ENCODE results near the gene TUBA4B. TPM values are rescaled to one million over a fixed set of nuclear protein-coding genes. Genes with fewer than 3 reads are reported as not detected.
A peak's percentile ranks its signal among the peaks of the same experiment; 100 is the strongest.

The TUBA4B gene
- total RNA-seq (not detected), polyA plus RNA-seq (not detected)

- peak within 1 kb of the TSS; percentile 92 to 97 (median 96) for H3K27ac Mint-ChIP-seq
- CTCF ChIA-PET (ENCODE audit: partially characterized antibody): interaction anchor here (1.1 to 12.8 kb wide), 12 partner anchors 8 to 135 kb away, joined by 3 to 150 read pairs (median 10); partner anchors contain the start of genes ABCB6, ANKZF1, ATG9A and CNPPD1
- H3K9me3 Mint-ChIP-seq: peaks cover 0 to 4% (median 0%) of the 10 kb centered on the region in 8 donors
- Histone ChIP-seq H3K9me3 (ENCODE audit: control insufficient read depth in 1 of 2, low read length in 2 of 2) (no peaks in the 10 kb centered on the region), H3K27ac (ENCODE audit: low read depth, low read length) (peak within 1 kb of the TSS; percentile 87), H3K4me3 (ENCODE audit: low read length in 2 of 2) (peak within 1 kb of the TSS; percentile 94 to 100), H3K36me3 (ENCODE audit: insufficient read depth, low read length) (peaks cover 22% of the 10 kb centered on the region), H3K4me1 (ENCODE audit: insufficient read depth, low read length) (peaks cover 51% of the 10 kb centered on the region), H3K27me3 (ENCODE audit: insufficient read depth, low read length) (no peaks in the 10 kb centered on the region)
- intact Hi-C loops (cut with micrococcal nuclease): loop anchor here (1.0 to 5.0 kb wide), 10 partner anchors 8 to 856 kb away; partner anchors contain the start of genes ANKZF1, ATG9A, CTDSP1 and DNAJB2
- DNase-seq: peak; percentile 42 to 66 (median 52)
- POLR2A ChIA-PET (ENCODE audit: partially characterized antibody): interaction anchor here (0.6 to 12.0 kb wide), 19 partner anchors 8 to 368 kb away, joined by 3 to 684 read pairs (median 12); partner anchors contain the start of genes ABCB6, ANKZF1, ATG9A and CNPPD1
- no peaks in the 10 kb centered on the region for H3K27me3 Mint-ChIP-seq
- peaks cover 40 to 69% (median 52%) of the 10 kb centered on the region in 4 donors for H3K4me1 Mint-ChIP-seq
- H3K4me3 Mint-ChIP-seq: peak within 1 kb of the TSS; percentile 85 to 99 (median 94)
- H3K36me3 Mint-ChIP-seq: peaks cover 41 to 59% of the 10 kb centered on the region in 2 donors
Measured at GRCh38 chr2:219252900-219253752, at the start of gene TUBA4B. TUBA4B (plus strand) TSS chr2:219253243; CDS start chr2:219253408, 165 bp downstream.

DNA sequence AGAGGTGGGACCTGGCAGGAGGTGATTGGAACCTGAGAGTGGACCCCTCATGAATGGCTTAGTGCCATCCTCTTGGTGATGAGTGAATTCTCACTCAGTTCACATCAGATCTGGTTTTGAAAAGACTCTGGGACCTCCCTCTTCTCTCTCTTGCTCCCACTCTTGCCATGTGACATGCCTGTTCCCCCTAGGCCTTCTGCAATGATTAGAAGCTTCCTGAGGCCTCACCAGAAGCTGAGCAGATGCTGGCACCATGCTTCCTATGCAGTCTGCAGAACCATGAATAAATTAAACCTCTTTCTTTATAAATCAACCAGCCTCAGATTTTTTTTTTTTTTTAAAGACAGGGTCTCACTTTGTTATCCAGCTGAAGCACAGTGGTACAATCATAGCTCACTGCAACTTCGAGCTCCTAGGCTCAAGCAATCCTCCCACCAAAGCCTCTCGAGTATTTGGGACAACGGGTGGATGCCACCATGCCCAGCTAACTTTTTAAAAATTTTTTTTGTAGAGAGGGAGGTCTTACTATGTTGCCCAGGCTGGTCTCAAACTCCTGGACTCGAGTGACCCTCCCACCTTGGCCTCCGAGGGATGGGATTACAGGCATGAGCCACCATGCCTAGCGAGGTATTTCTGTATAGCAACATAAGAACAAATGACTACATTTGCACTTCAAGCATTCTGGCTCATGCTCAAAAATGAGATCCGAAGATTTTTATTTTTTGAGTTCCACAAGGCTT is 48.4 kb upstream of the TUBA4B start:
- intact Hi-C loops (cut with micrococcal nuclease): no loop called here
- Histone ChIP-seq H3K36me3 (ENCODE audit: insufficient read depth, low read length) (peaks cover 21% of the 10 kb centered on the region), H3K4me1 (ENCODE audit: insufficient read depth, low read length) (peaks cover 20% of the 10 kb centered on the region), H3K27ac (ENCODE audit: low read depth, low read length) (no peak overlapping the region), H3K4me3 (ENCODE audit: low read length in 2 of 2) (no peak overlapping the region), H3K27me3 (ENCODE audit: insufficient read depth, low read length) (no peaks in the 10 kb centered on the region), H3K9me3 (ENCODE audit: control insufficient read depth in 1 of 2, low read length in 2 of 2) (no peaks in the 10 kb centered on the region)
- peaks cover 18 to 38% (median 26%) of the 10 kb centered on the region in 4 donors for H3K4me1 Mint-ChIP-seq
- POLR2A ChIA-PET (ENCODE audit: partially characterized antibody): interaction anchor here (1.6 kb wide), 1 partner anchor 49 kb away, joined by 3 read pairs; the partner anchor contains the start of genes TUBA4A and TUBA4B
- DNase-seq: no peak
- peak overlapping the region in 2 of 7 donors; percentile 63 to 93 for H3K27ac Mint-ChIP-seq
- H3K27me3 Mint-ChIP-seq: peaks cover under 1% of the 10 kb centered on the region in 2 donors
- H3K4me3 Mint-ChIP-seq: peak overlapping the region in 3 of 8 donors; percentile 15 to 35 (median 20)
- no peaks in the 10 kb centered on the region for H3K9me3 Mint-ChIP-seq
- peaks cover 10 to 18% of the 10 kb centered on the region in 2 donors for H3K36me3 Mint-ChIP-seq
- CTCF ChIA-PET (ENCODE audit: partially characterized antibody): interaction anchor here (0.8 to 1.2 kb wide), 4 partner anchors 34 to 91 kb away, joined by 3 to 4 read pairs (median 4); no protein-coding TSS in a partner anchor

GRCh38 chr2:219205165-219205538 is 47.9 kb upstream of the TUBA4B start:
- H3K27me3 ChIP-seq (ENCODE audit: insufficient read depth, low read length): no peaks in the 10 kb centered on the region
- ChIA-PET POLR2A (ENCODE audit: partially characterized antibody) (interaction anchor here (1.6 to 15.3 kb wide), 7 partner anchors 12 to 89 kb away, joined by 3 to 424 read pairs (median 40); partner anchors contain the start of genes ABCB6, CNPPD1, RETREG2 and SLC23A3), CTCF (ENCODE audit: partially characterized antibody) (interaction anchor here (1.0 to 4.2 kb wide), 4 partner anchors 9 to 90 kb away, joined by 3 to 22 read pairs (median 3); no protein-coding TSS in a partner anchor)
- H3K4me3 ChIP-seq (ENCODE audit: low read length in 2 of 2): no peak overlapping the region
- peaks cover 24% of the 10 kb centered on the region for H3K36me3 ChIP-seq (ENCODE audit: insufficient read depth, low read length)
- peaks cover 26% of the 10 kb centered on the region for H3K4me1 ChIP-seq (ENCODE audit: insufficient read depth, low read length)
- H3K9me3 ChIP-seq (ENCODE audit: control insufficient read depth in 1 of 2, low read length in 2 of 2): no peaks in the 10 kb centered on the region
- DNase-seq: no peak
- Mint-ChIP-seq H3K9me3 (no peaks in the 10 kb centered on the region), H3K36me3 (peaks cover 11 to 21% of the 10 kb centered on the region in 2 donors), H3K4me3 (peak overlapping the region in 5 of 8 donors; percentile 15 to 52 (median 35)), H3K4me1 (peaks cover 18 to 43% (median 29%) of the 10 kb centered on the region in 4 donors), H3K27ac (peak overlapping the region in 6 of 7 donors; percentile 14 to 93 (median 47)), H3K27me3 (no peaks in the 10 kb centered on the region)
- intact Hi-C loops (cut with micrococcal nuclease): no loop called here
- H3K27ac ChIP-seq (ENCODE audit: low read depth, low read length): no peak overlapping the region

DNA sequence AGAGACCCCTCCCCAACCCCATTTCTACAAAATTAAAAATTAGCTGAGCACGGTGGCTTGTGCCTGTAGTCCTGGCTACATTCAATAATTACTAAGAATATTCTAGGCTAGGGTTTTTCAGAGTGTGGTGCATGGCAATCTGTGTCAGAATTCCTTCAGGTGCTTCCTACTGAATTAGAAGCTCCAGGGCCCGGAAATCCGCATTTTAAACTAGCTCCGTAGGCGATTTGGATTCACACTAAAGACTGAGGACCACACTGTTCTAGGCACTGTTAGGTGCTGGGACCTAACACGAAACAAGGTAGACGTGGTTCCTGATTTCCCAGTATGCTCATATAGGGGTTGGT is 47.1 kb upstream of the TUBA4B start:
- peaks cover 34% of the 10 kb centered on the region for H3K4me1 ChIP-seq (ENCODE audit: insufficient read depth, low read length)
- POLR2A ChIA-PET (ENCODE audit: partially characterized antibody): interaction anchor here (0.7 to 15.3 kb wide), 24 partner anchors 9 to 308 kb away, joined by 3 to 424 read pairs (median 12); partner anchors contain the start of genes ABCB6, ANKZF1, ATG9A and CNPPD1

DNA sequence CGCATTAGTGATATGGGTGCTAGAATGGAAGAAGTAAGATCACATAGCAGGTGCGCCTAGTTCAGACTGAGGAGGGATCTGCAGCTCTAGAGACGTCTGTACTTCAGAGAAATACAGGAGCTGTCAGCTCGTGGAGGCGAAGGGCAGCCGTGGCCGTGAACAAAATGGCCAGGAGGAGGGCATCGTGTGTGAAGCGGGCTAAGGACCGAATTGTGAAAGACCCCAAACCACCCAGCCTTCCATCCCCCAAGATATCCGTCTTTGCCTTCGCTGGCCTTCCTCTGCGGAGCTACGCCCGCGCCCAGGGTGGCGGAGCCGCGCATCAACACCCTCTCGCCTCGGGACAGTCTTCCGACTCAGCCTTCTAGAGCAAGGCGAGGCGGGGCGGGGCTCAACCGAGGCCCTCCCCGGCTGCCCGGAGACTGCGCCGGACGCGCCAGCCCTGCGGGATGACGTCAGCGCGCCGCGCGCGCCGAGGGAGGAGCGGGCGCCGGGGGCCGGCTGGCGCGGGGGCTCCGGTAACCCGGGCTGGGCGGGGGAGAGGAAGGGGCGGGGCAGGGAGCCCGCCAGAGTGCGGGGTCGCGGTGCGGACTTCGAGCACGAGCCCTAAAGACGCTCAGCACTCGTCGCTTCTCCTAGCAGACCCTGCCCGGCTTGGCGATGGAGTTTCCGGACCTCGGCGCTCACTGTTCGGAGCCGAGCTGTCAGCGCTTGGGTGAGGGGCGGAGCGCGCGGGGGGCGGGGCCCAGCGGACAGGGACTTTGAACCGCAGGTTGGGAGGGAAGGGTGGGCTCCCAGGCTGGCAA is 46.5 kb upstream of the TUBA4B start, which contains the start of gene ZFAND2B:
ZFAND2B (plus strand) TSS at position 455 of the 806 bp plus-strand sequence; CDS start at position 661, 206 bp downstream.
- CTCF ChIA-PET (ENCODE audit: partially characterized antibody): interaction anchor here (0.6 to 14.5 kb wide), 14 partner anchors 9 to 91 kb away, joined by 3 to 253 read pairs (median 4); partner anchors contain the start of genes CNPPD1, DNAJB2, GLB1L and NHEJ1
- no peaks in the 10 kb centered on the region for H3K9me3 Mint-ChIP-seq
- H3K36me3 Mint-ChIP-seq: peaks cover 11 to 25% of the 10 kb centered on the region in 2 donors

More for the DNA sequence above, 47.1 kb upstream of the TUBA4B start:
- peaks cover 11 to 21% of the 10 kb centered on the region in 2 donors for H3K36me3 Mint-ChIP-seq
- Histone ChIP-seq H3K27me3 (ENCODE audit: insufficient read depth, low read length) (no peaks in the 10 kb centered on the region), H3K4me3 (ENCODE audit: low read length in 2 of 2) (peak overlapping the region; percentile 67 to 88), H3K9me3 (ENCODE audit: control insufficient read depth in 1 of 2, low read length in 2 of 2) (no peaks in the 10 kb centered on the region), H3K36me3 (ENCODE audit: insufficient read depth, low read length) (peaks cover 24% of the 10 kb centered on the region), H3K27ac (ENCODE audit: low read depth, low read length) (peak overlapping the region; percentile 87)
- H3K27me3 Mint-ChIP-seq: no peaks in the 10 kb centered on the region
- CTCF ChIA-PET (ENCODE audit: partially characterized antibody): interaction anchor here (0.6 to 14.5 kb wide), 14 partner anchors 9 to 92 kb away, joined by 3 to 253 read pairs (median 4); partner anchors contain the start of genes CNPPD1, DNAJB2, GLB1L and NHEJ1
- DNase-seq: no peak
- no peaks in the 10 kb centered on the region for H3K9me3 Mint-ChIP-seq
- intact Hi-C loops (cut with micrococcal nuclease): loop anchor here (1.0 to 2.0 kb wide), 6 partner anchors 23 to 183 kb away; partner anchors contain the start of genes ANKZF1, ATG9A, DNAJB2 and NHEJ1
- H3K4me1 Mint-ChIP-seq: peaks cover 18 to 48% (median 31%) of the 10 kb centered on the region in 4 donors
- H3K27ac Mint-ChIP-seq: peak overlapping the region; percentile 93 to 98 (median 97)
- peak overlapping the region; percentile 88 to 95 (median 94) for H3K4me3 Mint-ChIP-seq

More for the DNA sequence above, 46.5 kb upstream of the TUBA4B start, which contains the start of gene ZFAND2B:
- H3K4me3 Mint-ChIP-seq: peak within 1 kb of the TSS; percentile 88 to 95 (median 94)
- POLR2A ChIA-PET (ENCODE audit: partially characterized antibody): interaction anchor here (0.7 to 15.3 kb wide), 26 partner anchors 9 to 990 kb away, joined by 3 to 424 read pairs (median 10); partner anchors contain the start of genes ABCB6, ANKZF1, ARPC2 and ATG9A
- peak; percentile 93 to 98 (median 95) for DNase-seq
- no peaks in the 10 kb centered on the region for H3K27me3 ChIP-seq (ENCODE audit: insufficient read depth, low read length)
- peak within 1 kb of the TSS; percentile 67 to 88 for H3K4me3 ChIP-seq (ENCODE audit: low read length in 2 of 2)
- no peaks in the 10 kb centered on the region for H3K27me3 Mint-ChIP-seq
- intact Hi-C loops (cut with micrococcal nuclease): loop anchor here (1.0 to 2.0 kb wide), 6 partner anchors 23 to 182 kb away; partner anchors contain the start of genes ANKZF1, ATG9A, DNAJB2 and NHEJ1
- H3K36me3 ChIP-seq (ENCODE audit: insufficient read depth, low read length): peaks cover 24% of the 10 kb centered on the region
- H3K4me1 ChIP-seq (ENCODE audit: insufficient read depth, low read length): peaks cover 39% of the 10 kb centered on the region
- H3K4me1 Mint-ChIP-seq: peaks cover 22 to 53% (median 36%) of the 10 kb centered on the region in 4 donors
- H3K27ac Mint-ChIP-seq: peak within 1 kb of the TSS; percentile 93 to 98 (median 97)
- H3K27ac ChIP-seq (ENCODE audit: low read depth, low read length): peak within 1 kb of the TSS; percentile 87
- H3K9me3 ChIP-seq (ENCODE audit: control insufficient read depth in 1 of 2, low read length in 2 of 2): no peaks in the 10 kb centered on the region
